AG04450 (cell line): ENCODE data around the gene IL5RA. TPM values are rescaled to one million over a fixed set of nuclear protein-coding genes. Genes with fewer than 3 reads are reported as not detected.

Experiments
- CTCF ChIA-PET: fragments of 300-600, 350-600 bp; formaldehyde crosslinking; extraction: SDS; loops from one replicate; lab custom pipeline; 2022; ENCODE audit warnings: antibody characterized with exemption, inconsistent platforms; lab: Charles Lee
- POLR2A ChIA-PET: fragments of 350-600 bp; formaldehyde crosslinking; extraction: SDS; loops from one replicate; lab custom pipeline; 2021; ENCODE audit warnings: antibody characterized with exemption, inconsistent platforms; lab: Yijun Ruan, JAX
- DNase-seq: peaks from one replicate; pipeline ENCODE4 v3.0.0-alpha.2; 2011; ENCODE audit warnings: low read depth, low spot score
- H3K27ac ChIP-seq: one replicate; pipeline ENCODE4 v1.5.1; 2012; ENCODE audit warnings: low read depth, low read length, control low read depth
- H3K27me3 ChIP-seq: one replicate; pipeline ENCODE4 v1.6.0; 2012; ENCODE audit warnings: low read length; ENCODE audit not compliant: control insufficient read depth, insufficient read depth
- H3K4me3 ChIP-seq: 2 replicates; pipeline ENCODE4 v1.5.1; 2011; ENCODE audit warnings: mild to moderate bottlenecking, low read depth, low read length, control low read depth
- H3K9me3 ChIP-seq: 2 replicates; pipeline ENCODE4 v1.5.1; 2012; ENCODE audit warnings: low read length; ENCODE audit not compliant: control insufficient read depth, insufficient read depth
- CTCF ChIP-seq: IDR thresholded peaks from 2 replicates; pipeline ENCODE4 v1.5.1; 2011; ENCODE audit warnings: low read depth, low read length, control low read depth, inconsistent platforms
- polyA plus RNA-seq: library from polyadenylated mRNA; depleted of rRNA; stranded (reverse); fragments of >200 nt; gene quantifications from 2 replicates; pipeline ENCODE4 v1.2.3, GENCODE V29; 2011

Gene IL5RA
- polyA plus RNA-seq, 1 experiment = not detected

- H3K27ac ChIP-seq = no peak overlapping the region
- H3K27me3 ChIP-seq = no peaks in the 10 kb centered on the region
- TF ChIP-seq CTCF = no peak
- no peak overlapping the region for H3K4me3 ChIP-seq
- no peaks in the 10 kb centered on the region for H3K9me3 ChIP-seq
- POLR2A ChIA-PET = no interaction called here
- CTCF ChIA-PET = no interaction called here
- no peak for DNase-seq
Observed at GRCh38 chr3:3145831-3146230, 35.7 kb upstream of the IL5RA start.

GRCh38 chr3:3141939-3142338, 31.8 kb upstream of the IL5RA start:
- Histone ChIP-seq H3K4me3 (no peak overlapping the region), H3K27me3 (no peaks in the 10 kb centered on the region), H3K9me3 (no peaks in the 10 kb centered on the region), H3K27ac (no peak overlapping the region)
- DNase-seq = no peak
- ChIA-PET CTCF (no interaction called here), POLR2A (no interaction called here)
- no peak for TF ChIP-seq CTCF

- TF ChIP-seq CTCF = no peak
- DNase-seq = no peak
- Histone ChIP-seq H3K9me3 (no peaks in the 10 kb centered on the region), H3K27ac (no peak overlapping the region), H3K27me3 (no peaks in the 10 kb centered on the region), H3K4me3 (no peak overlapping the region)
- ChIA-PET CTCF (no interaction called here), POLR2A (no interaction called here)
Observed at GRCh38 chr3:3137526-3137925, 27.4 kb upstream of the IL5RA start.

- no peak overlapping the region for H3K4me3 ChIP-seq
- POLR2A ChIA-PET = no interaction called here
- no peaks in the 10 kb centered on the region for H3K27me3 ChIP-seq
- no peaks in the 10 kb centered on the region; the same call in 1 of the 2 replicates for H3K9me3 ChIP-seq
- no peak overlapping the region for H3K27ac ChIP-seq
- no peak for TF ChIP-seq CTCF
- CTCF ChIA-PET = interaction anchor here (0.9 kb wide), 1 partner anchor 36 kb away, joined by 3 read pairs; no protein-coding TSS in a partner anchor
- no peak for DNase-seq
Observed at GRCh38 chr3:3134750-3135448, 24.7 kb upstream of the IL5RA start.

GRCh38 chr3:3133500-3133899, 23.3 kb upstream of the IL5RA start:
- no peak overlapping the region for H3K27ac ChIP-seq
- H3K9me3 ChIP-seq = no peaks in the 10 kb centered on the region; the same call in 1 of the 2 replicates
- CTCF ChIA-PET = no interaction called here
- no peaks in the 10 kb centered on the region for H3K27me3 ChIP-seq
- POLR2A ChIA-PET = no interaction called here
- no peak for TF ChIP-seq CTCF
- H3K4me3 ChIP-seq = no peak overlapping the region
- no peak for DNase-seq
